Peyer's patch (tissue), 4 donors: ENCODE data around the gene IFT52.

Source experiments
- CTCF ChIP-seq, 6 experiments: fragments of 450-650 bp in 4 of 6; fragments of 200-600 bp in 2 of 6; sonication (generic) in 1 of 6; IDR thresholded peaks; one replicate each; pipeline ENCODE4 v1.5.1; 2017 to 2019; ENCODE audit warnings: antibody characterized with exemption in 6 of 6, mild to moderate bottlenecking in 3 of 6, moderate library complexity in 1 of 6
- POLR2A ChIP-seq, 2 donors: fragments of 450-650 bp; IDR thresholded peaks; one replicate each; pipeline ENCODE4 v1.5.1; 2017; ENCODE audit warnings: antibody characterized with exemption in 2 of 2, mild to moderate bottlenecking in 2 of 2, moderate library complexity in 2 of 2

GRCh38 chr20:43636429-43636828 is 45.7 kb downstream of the IFT52 start:
- TF ChIP-seq CTCF (IDR thresholded peaks at IDR 0.05) (no peak), POLR2A (IDR thresholded peaks at IDR 0.05) (no peak)
